ENCODE measurements around the gene ZBTB48. TPM values are rescaled to one million over a fixed set of nuclear protein-coding genes. Genes with fewer than 3 reads are reported as not detected.

The ZBTB48 gene
- total RNA-seq, 1 donor from 2014 or later = 18.3 TPM

DNA sequence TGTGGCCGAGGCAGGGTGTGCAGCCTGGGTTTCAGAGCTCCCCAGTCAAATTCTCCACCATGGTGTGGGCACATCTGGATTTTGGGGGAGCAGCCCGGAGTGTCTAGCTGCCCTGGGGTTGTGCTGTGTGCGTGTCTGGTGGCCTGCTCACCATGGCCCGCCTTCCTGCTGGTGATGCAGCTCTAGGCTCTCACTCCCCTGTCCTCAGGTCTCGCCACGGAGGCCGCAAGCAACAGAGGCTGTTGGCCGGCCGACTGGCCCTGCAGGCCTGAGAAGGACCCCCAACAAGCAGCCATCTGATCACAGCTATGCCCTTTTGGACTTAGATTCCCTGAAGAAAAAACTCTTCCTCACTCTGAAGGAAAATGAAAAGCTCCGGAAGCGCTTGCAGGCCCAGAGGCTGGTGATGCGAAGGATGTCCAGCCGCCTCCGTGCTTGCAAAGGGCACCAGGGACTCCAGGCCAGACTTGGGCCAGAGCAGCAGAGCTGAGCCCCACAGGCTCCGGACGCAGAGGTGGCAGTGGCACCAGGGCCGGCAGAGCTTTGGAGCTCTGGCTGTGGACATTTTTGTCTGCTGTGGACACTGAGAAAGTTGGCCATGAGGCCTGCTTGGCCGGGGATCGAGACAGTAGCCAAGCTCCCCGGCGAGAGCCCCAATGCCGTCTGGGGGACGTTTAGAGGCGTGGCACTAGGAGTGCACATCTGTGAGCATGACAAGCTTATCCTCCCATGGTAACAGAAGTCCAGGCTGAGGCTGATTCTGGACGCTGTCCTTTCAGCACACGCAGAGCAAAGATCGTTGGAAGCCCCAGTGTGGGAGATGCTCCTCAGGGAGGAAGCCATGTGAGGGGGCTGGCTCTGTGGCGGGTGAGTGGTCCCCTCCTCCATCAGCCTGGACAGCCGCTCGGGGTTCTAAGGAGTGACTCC, 53.1 kb downstream of the ZBTB48 start:
- DNase-seq (ENCODE audit: low spot score) = no peak
- H3K4me2 ChIP-seq = no peak overlapping the region
- H3K9me3 ChIP-seq (ENCODE audit: low read depth) = no peaks in the 10 kb centered on the region
- H3K27ac Mint-ChIP-seq = no peak overlapping the region
- no peak overlapping the region for H3K4me3 ChIP-seq
- no peaks in the 10 kb centered on the region for H3K36me3 ChIP-seq
- no peaks in the 10 kb centered on the region for H3K79me2 ChIP-seq (ENCODE audit: low read depth)
- H4K20me1 ChIP-seq (ENCODE audit: low read depth) = no peaks in the 10 kb centered on the region
- H3K9me3 Mint-ChIP-seq = no peaks in the 10 kb centered on the region
- no peak overlapping the region for H3K9ac ChIP-seq
- no peak overlapping the region for H3K4me3 Mint-ChIP-seq
- H3K4me1 ChIP-seq = no peaks in the 10 kb centered on the region
- no peaks in the 10 kb centered on the region for H3K4me1 Mint-ChIP-seq
- peaks cover 4% of the 10 kb centered on the region for H3K27me3 Mint-ChIP-seq (ENCODE audit: insufficient read depth, low read depth)
- no peak for TF ChIP-seq EZH2phosphoT487 (IDR thresholded peaks at IDR 0.05)
- H3K27ac ChIP-seq = no peak overlapping the region
- H2AFZ ChIP-seq (replicated peaks) = no peak overlapping the region
- H3K27me3 ChIP-seq = no peaks in the 10 kb centered on the region
- H3K36me3 Mint-ChIP-seq = peaks cover 11% of the 10 kb centered on the region
- peaks cover 15% of the 10 kb centered on the region for H3F3A ChIP-seq (ENCODE audit: low read depth)

DNA sequence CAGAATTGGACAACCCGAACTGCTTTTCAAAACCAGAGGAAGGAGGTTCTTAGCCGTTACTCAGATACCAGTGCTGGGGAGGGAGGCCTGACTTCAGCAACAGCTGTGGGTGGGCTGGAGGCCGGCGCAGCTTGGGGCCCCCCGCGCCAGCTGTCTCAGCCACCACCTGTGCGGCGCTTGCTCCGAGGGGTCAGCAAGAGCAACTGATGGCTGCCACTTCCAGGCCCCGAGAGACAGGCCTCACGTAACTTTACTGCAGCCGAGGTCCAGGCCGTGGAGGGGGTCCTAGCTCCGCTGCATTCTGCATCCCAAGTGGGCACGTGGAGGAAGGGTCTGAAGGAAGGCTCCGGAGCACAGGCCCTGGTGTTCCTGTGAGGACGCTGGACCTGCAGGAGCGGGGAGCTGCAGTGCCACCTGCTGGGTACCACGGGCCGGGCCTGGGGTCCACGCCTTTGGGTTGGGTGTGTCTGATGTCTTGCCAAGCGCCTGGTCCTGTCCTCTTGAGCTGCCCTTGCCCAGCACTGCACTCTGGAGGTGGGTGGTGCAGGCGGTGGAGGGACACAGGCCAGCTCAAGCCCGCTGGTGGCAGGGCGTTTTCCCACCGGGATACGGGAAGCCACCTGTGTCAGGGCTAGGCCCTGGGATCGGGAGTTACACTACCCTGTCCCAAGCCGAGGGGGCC, 54.7 kb downstream of the ZBTB48 start:
- H3K9ac ChIP-seq = no peak overlapping the region
- H3K79me2 ChIP-seq (ENCODE audit: low read depth) = no peaks in the 10 kb centered on the region
- Mint-ChIP-seq H3K36me3 (peaks cover 10% of the 10 kb centered on the region), H3K4me3 (no peak overlapping the region), H3K27me3 (ENCODE audit: insufficient read depth, low read depth) (peaks cover 6% of the 10 kb centered on the region), H3K27ac (no peak overlapping the region), H3K9me3 (no peaks in the 10 kb centered on the region), H3K4me1 (no peaks in the 10 kb centered on the region)
- H3F3A ChIP-seq (ENCODE audit: low read depth) = peaks cover 15% of the 10 kb centered on the region
- no peak overlapping the region for H2AFZ ChIP-seq (replicated peaks)
- H3K27me3 ChIP-seq = no peaks in the 10 kb centered on the region
- DNase-seq (ENCODE audit: low spot score) = peak; percentile 59
- H3K27ac ChIP-seq = no peak overlapping the region
- TF ChIP-seq EZH2 (IDR thresholded peaks at IDR 0.05) = no peak
- TF ChIP-seq, protein P1, sequence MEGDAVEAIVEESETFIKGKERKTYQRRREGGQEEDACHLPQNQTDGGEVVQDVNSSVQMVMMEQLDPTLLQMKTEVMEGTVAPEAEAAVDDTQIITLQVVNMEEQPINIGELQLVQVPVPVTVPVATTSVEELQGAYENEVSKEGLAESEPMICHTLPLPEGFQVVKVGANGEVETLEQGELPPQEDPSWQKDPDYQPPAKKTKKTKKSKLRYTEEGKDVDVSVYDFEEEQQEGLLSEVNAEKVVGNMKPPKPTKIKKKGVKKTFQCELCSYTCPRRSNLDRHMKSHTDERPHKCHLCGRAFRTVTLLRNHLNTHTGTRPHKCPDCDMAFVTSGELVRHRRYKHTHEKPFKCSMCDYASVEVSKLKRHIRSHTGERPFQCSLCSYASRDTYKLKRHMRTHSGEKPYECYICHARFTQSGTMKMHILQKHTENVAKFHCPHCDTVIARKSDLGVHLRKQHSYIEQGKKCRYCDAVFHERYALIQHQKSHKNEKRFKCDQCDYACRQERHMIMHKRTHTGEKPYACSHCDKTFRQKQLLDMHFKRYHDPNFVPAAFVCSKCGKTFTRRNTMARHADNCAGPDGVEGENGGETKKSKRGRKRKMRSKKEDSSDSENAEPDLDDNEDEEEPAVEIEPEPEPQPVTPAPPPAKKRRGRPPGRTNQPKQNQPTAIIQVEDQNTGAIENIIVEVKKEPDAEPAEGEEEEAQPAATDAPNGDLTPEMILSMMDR (IDR thresholded peaks at IDR 0.05) = peak; percentile 54
- no peaks in the 10 kb centered on the region for H3K36me3 ChIP-seq
- no peak overlapping the region for H3K4me2 ChIP-seq
- no peaks in the 10 kb centered on the region for H4K20me1 ChIP-seq (ENCODE audit: low read depth)
- no peaks in the 10 kb centered on the region for H3K4me1 ChIP-seq
- no peak overlapping the region for H3K4me3 ChIP-seq
- no peaks in the 10 kb centered on the region for H3K9me3 ChIP-seq (ENCODE audit: low read depth)

DNA sequence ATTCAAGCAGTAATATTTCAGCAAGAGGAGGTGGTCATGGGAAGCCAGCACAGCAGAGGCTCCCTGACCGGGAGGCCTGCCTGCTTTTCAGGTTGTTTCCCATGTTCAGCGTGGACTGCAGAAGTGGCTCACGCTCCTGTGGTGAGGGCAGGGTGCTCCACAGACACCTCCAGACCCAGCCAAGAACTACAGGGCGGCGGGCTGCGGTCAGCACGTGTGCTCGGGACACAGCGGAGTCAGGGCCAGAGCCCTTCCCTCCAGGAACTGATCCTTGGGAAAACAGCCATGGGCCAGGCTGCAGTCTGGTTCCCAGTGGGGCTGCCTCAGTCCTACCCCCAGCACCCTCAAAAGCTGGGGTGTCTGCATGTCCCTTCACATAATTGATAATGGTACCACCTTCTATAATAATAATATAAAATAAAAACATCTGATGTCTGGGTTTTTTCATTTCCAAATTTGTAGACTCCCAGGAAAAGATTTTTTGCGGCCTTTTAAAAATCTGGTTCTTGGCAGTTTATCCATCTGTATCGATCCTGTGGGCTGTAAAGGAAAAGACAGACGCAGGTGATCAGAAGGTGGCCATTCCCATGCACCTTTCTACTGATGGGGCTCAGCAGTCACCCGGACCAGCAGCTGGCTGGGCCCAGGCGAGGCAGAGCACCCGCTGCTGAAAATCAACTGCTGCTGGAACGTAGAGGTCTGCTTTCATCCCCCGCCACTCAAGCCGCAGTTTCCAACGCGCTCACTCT, 55.5 kb downstream of the ZBTB48 start:
- Histone ChIP-seq H3K79me2 (ENCODE audit: low read depth) (no peaks in the 10 kb centered on the region), H3K9ac (no peak overlapping the region), H3F3A (ENCODE audit: low read depth) (peaks cover 15% of the 10 kb centered on the region), H3K27me3 (no peaks in the 10 kb centered on the region), H3K4me3 (no peak overlapping the region), H2AFZ (replicated peaks) (no peak overlapping the region), H4K20me1 (ENCODE audit: low read depth) (no peaks in the 10 kb centered on the region), H3K4me2 (no peak overlapping the region), H3K4me1 (no peaks in the 10 kb centered on the region), H3K27ac (no peak overlapping the region), H3K36me3 (no peaks in the 10 kb centered on the region), H3K9me3 (ENCODE audit: low read depth) (no peaks in the 10 kb centered on the region)
- Mint-ChIP-seq H3K4me1 (no peaks in the 10 kb centered on the region), H3K4me3 (no peak overlapping the region), H3K27ac (no peak overlapping the region), H3K27me3 (ENCODE audit: insufficient read depth, low read depth) (peaks cover 7% of the 10 kb centered on the region), H3K9me3 (no peaks in the 10 kb centered on the region), H3K36me3 (peaks cover 7% of the 10 kb centered on the region)
- TF ChIP-seq, protein P1 (IDR thresholded peaks at IDR 0.05) = no peak
- TF ChIP-seq EZH2 (IDR thresholded peaks at IDR 0.05) (no peak), EZH2phosphoT487 (IDR thresholded peaks at IDR 0.05) (no peak)
- no peak for DNase-seq (ENCODE audit: low spot score)

All from neural progenitor cell (in vitro differentiated cells).